Mammary epithelial cell (primary cell): ENCODE data around the gene CST6.
A peak's percentile ranks its signal among the peaks of the same experiment; 100 is the strongest.

Experiments used
- EZH2 ChIP-seq: IDR thresholded peaks from 2 replicates; pipeline ENCODE4 v1.6.1; 2012; ENCODE audit warnings: low read length, inconsistent platforms, borderline replicate concordance
- TF ChIP-seq, protein P1 (sequence below), 2 donors: IDR thresholded peaks in 1 of 2; conservative IDR thresholded peaks in 1 of 2; 2 replicates each; pipeline ENCODE4 v1.5.1; 2011 to 2012; ENCODE audit warnings: inconsistent platforms in 2 of 2, low read length in 2 of 2, mild to moderate bottlenecking in 2 of 2, control low read depth in 1 of 2, low read depth in 1 of 2; ENCODE audit not compliant: insufficient read depth in 1 of 2; ENCODE audit errors: extremely low read depth in 1 of 2

DNA sequence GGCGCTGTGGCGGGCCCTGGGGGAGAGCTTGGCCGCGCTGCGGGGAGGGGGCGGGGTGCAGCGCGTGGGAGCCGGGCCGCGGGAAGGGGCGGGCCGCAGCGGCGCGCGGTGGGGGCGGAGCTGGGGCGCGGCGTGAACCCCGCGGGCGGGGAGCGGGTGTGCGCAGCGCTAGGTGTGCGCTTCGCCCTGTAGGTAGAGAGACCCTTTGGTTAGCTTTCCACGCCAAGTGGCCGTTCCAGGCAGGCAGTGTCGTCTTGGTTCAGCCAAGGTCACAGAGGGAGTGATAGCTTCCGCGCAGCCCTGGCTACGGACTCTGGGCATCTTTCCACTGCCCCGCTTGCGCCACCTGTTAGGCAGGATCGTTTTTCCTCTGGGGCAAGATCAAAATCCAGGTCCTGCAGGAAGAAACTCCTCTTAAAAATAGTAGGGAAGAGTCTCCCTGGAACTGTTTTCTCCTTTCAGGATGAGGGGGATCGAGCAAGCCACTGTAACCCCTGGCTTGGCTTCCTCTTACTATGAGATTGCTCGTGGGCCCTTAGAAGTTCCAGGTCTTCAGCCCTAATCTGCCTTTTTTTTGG, 9.1 kb upstream of the CST6 start:
- TF ChIP-seq, protein P1, sequence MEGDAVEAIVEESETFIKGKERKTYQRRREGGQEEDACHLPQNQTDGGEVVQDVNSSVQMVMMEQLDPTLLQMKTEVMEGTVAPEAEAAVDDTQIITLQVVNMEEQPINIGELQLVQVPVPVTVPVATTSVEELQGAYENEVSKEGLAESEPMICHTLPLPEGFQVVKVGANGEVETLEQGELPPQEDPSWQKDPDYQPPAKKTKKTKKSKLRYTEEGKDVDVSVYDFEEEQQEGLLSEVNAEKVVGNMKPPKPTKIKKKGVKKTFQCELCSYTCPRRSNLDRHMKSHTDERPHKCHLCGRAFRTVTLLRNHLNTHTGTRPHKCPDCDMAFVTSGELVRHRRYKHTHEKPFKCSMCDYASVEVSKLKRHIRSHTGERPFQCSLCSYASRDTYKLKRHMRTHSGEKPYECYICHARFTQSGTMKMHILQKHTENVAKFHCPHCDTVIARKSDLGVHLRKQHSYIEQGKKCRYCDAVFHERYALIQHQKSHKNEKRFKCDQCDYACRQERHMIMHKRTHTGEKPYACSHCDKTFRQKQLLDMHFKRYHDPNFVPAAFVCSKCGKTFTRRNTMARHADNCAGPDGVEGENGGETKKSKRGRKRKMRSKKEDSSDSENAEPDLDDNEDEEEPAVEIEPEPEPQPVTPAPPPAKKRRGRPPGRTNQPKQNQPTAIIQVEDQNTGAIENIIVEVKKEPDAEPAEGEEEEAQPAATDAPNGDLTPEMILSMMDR (conservative IDR thresholded peaks at IDR 0.05 in 1 of 2, IDR thresholded peaks at IDR 0.05 in 1 of 2; ENCODE audit: extremely low read depth in 1 of 2, insufficient read depth in 1 of 2, low read depth in 1 of 2, low read length in 2 of 2): peak in 1 of 2 donors; percentile 38
- no peak for TF ChIP-seq EZH2
